GM19328 (cell line): ENCODE data around the gene VAV3.
"Not testable (repeated sequence)": the region's sequence is repeated elsewhere in the genome, so short reads cannot be mapped to it uniquely, and the experiment has no call there.

ENCODE experiments used
- ATAC-seq: cut with Tn5 transposase; IDR thresholded peaks from one replicate; pipeline ENCODE4 v1.9.1; 2021; ENCODE audit warnings: mild to moderate bottlenecking, moderate library complexity; ENCODE audit not compliant: unreplicated experiment

The VAV3 gene

GRCh38 chr1:107965110-107965991, at the start of gene VAV3:
Gene VAV3, minus strand, starts transcription at chr1:107965180. Its CDS starts 311 bp downstream, at chr1:107964869.
- no peak for ATAC-seq

DNA sequence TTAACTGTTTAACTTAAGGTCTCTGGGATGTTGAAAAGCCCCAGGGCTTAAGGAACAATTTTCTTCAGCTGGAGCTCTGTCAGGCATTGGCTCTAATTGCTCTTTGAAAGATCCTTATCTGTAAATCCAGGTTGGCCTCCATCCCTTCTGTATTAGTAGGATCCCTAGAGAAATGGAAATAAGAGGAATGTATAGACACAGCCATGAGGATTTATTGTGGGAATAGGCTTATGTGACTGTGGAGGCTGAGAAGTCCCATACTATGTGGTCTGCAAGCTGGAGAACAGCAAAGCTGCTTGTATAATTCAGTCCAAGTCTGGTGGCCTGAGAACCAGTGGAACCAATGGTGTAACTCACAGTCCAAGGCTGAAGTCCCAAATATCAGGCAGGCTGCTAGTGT, 47.6 kb upstream of the VAV3 start:
- no peak for ATAC-seq

DNA sequence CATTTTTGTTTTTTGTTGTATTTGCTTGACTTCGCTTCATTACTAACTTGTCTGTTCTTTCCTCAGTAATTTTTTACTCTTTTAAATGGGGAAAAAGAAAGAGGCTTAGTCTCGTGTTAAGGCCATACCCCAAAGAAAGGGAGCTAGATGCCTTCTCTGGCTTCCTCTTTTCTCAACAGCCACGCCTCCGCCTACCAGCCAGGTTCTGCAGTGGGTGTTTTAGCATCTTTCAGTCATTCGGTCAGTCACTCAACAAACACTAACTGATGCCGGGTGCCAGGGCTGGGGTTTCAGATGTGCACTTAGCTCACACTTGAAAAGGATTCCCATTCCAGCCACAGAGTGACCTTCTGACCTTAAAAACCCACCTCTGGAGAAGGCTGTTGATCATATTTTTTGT, 46.3 kb upstream of the VAV3 start:
- no peak for ATAC-seq

GRCh38 chr1:108010581-108010980, 45.6 kb upstream of the VAV3 start:
- ATAC-seq: no peak

GRCh38 chr1:108009603-108010195, 44.7 kb upstream of the VAV3 start:
- no peak for ATAC-seq

DNA sequence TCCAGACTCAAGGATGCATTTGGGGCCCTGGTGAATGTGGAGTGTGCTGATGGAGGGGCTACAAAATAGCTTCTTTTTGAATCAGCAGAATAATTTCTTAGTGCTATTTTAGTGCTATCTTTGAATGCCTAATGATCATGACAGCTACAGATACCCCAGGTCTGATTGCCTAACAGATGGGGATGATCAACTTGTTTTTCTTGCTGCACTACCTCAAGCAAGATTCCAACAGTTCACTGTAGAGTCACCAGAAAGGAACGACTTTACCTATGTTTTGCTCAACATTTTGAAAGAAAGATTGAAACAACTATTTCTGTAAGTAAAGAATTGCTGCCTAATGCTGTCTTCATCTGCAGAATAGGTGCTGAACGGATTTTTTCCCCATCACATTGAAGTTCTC, 42.6 kb upstream of the VAV3 start:
- no peak for ATAC-seq

DNA sequence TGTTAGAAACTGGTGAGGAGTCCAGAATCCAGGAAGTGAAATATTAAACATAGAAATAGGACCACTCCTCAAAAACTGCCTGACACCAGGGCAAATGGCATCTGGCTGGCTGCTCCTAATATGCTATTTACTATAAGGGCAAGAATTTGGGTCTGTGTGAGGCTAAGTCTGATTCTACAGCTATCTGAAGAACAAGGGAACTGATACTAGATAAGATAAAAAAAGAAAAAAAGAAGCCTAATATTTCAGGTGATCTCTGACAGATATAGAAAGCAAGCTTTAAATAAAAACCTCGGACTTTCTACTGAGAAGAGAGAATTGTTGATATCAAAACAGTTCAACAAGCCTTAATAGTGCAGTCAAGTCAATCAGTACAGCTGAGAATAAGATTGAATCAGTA, 42.1 kb upstream of the VAV3 start:
- ATAC-seq: no peak

DNA sequence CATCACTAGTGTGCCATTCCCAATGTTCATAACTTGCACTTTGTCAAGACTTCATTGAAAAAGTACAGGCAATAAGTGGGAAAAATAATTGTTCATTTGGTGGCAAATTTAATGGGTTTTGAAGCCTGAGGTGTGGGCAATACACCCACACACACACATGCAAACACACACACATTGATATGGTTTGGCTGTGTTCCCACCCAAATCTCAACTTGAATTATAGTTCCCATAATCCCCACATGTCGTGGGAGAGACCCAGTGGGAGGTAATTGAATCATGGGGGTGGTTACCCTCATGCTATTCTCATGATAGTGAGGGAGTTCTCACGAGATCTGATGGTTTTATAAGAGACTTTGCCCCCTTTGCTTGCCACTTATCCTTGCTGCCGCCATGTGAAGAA, 39.9 kb upstream of the VAV3 start:
- not testable (repeated sequence) for ATAC-seq

DNA sequence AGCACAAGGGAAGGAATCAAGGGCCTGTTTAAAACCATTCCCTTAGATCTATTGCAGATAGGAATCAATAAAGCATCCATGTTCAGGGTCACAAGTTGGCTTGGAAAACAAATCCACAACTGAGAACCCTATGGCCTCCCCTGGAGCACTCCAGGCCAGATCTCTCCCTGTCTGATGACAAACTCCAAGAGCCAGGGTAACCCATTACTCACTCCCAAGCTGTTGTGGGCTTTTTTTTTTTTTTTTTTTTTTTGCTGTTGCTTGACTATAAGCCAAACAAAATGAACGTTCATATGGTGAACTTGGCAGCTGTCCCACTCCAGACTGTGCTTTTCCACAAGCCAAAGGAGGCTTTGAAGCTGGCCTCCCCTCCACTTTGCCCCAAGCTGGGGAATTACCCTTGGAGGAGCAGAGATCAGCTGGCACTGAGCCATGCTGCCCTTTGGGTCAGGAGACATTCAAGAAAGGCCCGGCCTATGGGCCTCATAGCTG, 35.7 kb upstream of the VAV3 start:
- no peak for ATAC-seq

- ATAC-seq: no peak
Observed at GRCh38 chr1:108000184-108000583, 35.2 kb upstream of the VAV3 start.

- ATAC-seq: no peak
Observed at GRCh38 chr1:107997866-107998265, 32.9 kb upstream of the VAV3 start.

GRCh38 chr1:107993920-107994319, 28.9 kb upstream of the VAV3 start:
- no peak for ATAC-seq

GRCh38 chr1:107992347-107992746, 27.4 kb upstream of the VAV3 start:
- ATAC-seq: no peak

GRCh38 chr1:107991371-107992066, 26.5 kb upstream of the VAV3 start:
- ATAC-seq: no peak

DNA sequence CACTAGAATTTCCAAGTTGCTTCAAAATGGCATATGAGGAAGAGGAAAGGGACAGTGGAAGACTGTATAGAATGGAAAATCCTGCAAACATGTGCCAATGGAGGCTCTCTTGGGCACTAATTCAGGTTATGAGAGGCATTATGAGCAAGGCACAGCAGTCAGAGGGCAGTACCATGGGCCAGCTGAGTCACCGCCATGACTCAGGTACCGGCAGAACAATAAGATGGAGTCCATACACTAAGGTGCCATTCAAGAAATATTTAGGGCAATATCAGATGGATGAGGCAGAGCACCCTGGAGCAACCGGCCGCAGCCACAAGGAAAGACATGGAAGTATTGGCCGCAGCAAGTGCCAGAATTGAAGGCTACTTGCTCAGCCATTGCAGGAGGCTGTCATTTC, 25.6 kb upstream of the VAV3 start:
- ATAC-seq: no peak

GRCh38 chr1:107981277-107981676, 16.3 kb upstream of the VAV3 start:
- no peak for ATAC-seq

DNA sequence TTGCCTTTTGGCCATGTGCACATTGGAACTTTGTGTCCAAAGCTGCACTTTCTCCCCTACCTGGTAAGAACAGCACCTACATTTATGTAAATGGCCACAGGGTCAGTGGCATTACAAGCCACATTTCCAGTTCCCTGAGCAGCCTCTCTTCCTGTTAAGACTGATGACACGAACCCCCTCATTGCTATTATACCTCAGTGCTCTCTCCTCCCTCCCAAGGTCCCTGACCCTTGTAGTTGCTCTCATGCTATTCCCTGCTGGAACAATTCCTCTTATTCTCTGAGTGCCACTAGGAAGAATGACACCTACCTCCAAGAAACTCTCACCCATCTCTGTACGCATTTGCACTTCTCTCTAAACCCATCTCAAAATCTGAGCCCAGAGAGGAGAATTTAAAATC, 14.9 kb upstream of the VAV3 start:
- ATAC-seq: no peak

DNA sequence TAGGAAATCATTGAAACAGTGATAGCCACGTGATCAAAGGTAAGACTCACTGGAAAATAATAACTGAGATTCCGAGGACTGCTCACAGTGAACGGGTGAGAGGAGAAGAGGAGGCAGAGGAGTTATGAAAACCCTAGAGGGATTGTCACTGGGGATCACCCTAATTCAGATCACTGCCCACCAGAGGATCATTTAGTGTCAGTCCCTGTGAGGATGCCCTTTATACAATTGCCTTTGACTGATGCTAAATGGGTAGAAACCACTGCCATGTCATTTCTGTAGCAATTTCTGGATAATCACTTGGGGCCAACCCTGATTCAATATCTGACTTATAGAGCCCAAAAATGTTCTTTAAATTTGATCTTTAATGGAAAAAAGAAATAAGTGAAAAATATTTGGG, 14.1 kb upstream of the VAV3 start:
- no peak for ATAC-seq

GRCh38 chr1:107976836-107977235, 11.9 kb upstream of the VAV3 start:
- ATAC-seq: no peak

GRCh38 chr1:107976431-107976830, 11.5 kb upstream of the VAV3 start:
- ATAC-seq: no peak

- ATAC-seq: no peak
Observed at GRCh38 chr1:107975851-107976250, 10.9 kb upstream of the VAV3 start.

GRCh38 chr1:107974090-107974489, 9.1 kb upstream of the VAV3 start:
- no peak for ATAC-seq
